Measurements from ENCODE around the gene GRAMD2B. TPM values are rescaled to one million over a fixed set of nuclear protein-coding genes. Genes with fewer than 3 reads are reported as not detected.

The GRAMD2B gene
- total RNA-seq, 4 donors from 2014 or later, result 19.1 to 44.1 (median 36.7) TPM

DNA sequence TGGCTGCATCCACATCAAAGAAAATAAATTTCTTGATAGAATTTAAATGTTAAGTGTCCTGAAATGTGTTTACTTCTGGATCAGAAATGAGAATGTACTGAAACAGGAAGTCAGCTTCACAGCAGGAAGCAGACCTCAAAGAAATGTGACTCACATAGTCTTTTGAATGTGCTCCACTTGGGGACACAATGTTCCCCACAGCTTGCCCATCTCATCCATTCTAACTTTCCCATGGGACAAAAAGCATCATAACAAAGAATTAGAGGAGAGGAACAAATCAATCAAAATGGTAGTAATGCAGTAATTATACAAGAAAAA lies 85.7 kb downstream of the GRAMD2B start:
- TF ChIP-seq, protein P1, sequence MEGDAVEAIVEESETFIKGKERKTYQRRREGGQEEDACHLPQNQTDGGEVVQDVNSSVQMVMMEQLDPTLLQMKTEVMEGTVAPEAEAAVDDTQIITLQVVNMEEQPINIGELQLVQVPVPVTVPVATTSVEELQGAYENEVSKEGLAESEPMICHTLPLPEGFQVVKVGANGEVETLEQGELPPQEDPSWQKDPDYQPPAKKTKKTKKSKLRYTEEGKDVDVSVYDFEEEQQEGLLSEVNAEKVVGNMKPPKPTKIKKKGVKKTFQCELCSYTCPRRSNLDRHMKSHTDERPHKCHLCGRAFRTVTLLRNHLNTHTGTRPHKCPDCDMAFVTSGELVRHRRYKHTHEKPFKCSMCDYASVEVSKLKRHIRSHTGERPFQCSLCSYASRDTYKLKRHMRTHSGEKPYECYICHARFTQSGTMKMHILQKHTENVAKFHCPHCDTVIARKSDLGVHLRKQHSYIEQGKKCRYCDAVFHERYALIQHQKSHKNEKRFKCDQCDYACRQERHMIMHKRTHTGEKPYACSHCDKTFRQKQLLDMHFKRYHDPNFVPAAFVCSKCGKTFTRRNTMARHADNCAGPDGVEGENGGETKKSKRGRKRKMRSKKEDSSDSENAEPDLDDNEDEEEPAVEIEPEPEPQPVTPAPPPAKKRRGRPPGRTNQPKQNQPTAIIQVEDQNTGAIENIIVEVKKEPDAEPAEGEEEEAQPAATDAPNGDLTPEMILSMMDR (IDR thresholded peaks at IDR 0.05), result no peak

DNA sequence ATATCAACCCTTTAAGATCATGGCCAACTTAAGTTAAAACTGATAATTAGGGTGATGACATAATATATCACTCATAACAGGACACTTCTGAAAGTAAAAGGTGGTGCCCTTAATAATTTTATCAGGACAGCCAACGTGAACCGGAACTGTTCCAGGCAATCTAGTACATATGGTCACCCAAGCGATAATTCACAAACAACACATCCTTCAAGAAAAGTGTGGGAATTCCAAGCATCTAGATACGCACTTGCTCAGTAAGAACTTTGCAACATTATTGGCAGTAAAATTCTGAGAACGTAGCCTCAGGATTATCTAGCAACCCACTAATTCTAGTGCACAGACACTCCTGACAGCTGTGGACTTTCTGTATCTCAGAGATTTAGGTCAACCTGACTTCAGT lies 86.1 kb downstream of the GRAMD2B start:
- TF ChIP-seq, protein P1 (IDR thresholded peaks at IDR 0.05), result no peak
- DNase-seq (ENCODE audit: low spot score) (no peak), ATAC-seq (ENCODE audit: low FRiP score) (no peak)

More for the DNA sequence above, 85.7 kb downstream of the GRAMD2B start:
- DNase-seq (ENCODE audit: low spot score) (no peak), ATAC-seq (ENCODE audit: low FRiP score) (no peak)

DNA sequence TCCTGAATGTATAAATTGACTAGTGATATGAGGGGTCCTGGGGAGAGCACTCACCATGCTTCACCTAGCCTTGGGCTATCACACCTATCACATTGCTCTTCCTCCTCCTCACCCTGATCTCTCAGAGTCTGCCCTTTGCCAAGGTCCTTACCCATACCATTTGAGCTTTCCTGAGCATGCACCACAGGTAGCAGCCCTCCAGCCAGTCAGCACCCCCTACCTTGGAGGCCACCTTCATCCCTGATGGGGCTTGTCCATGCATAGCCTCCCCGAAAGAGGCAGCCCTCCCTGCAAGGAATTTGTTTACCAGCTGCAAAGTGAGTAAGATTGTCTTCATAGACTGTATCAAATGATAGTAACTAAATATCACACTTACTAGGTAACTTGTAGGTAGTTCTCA lies 88.8 kb downstream of the GRAMD2B start:
- no peak for ATAC-seq (ENCODE audit: low FRiP score)
- no peak for DNase-seq (ENCODE audit: low spot score)
- TF ChIP-seq, protein P1 (IDR thresholded peaks at IDR 0.05), result no peak

DNA sequence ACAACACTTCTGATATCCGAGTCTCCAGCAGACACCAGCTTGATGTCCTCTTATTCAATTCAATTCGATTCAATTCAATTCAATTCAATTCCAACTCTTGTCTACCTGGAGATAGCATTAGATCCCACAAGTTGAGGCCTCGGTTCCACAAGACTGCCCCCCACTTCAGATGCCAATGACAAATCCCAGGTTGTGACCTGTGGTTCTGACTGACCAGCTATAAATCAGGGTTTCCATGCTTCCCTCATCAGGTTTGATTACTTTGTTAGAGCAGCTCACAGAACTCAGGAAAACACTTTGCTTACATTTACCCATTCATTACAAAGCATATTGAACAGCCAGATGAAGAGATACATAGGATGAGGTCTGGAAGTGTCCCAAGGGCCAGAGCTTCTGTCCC lies 89.2 kb downstream of the GRAMD2B start:
- DNase-seq (ENCODE audit: low spot score) (no peak), ATAC-seq (ENCODE audit: low FRiP score) (no peak)

DNA sequence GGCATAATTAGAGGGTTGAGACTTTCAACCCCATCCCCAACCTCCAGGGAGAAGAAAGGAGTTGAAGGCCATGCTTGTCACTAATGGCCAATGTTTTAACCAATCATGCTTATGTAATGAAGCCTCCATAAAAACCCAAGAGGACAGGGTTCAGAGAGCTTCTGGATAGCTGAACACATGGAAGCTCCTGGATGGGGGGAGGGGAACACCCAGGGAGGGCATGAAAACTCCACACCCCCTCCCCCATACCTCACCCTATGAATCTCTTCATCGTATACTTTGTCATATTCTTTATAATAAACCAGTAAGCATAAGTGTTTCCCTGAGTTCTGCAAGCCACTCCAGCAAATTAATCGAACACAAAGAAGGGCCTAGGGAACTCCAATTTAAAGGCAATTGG lies 90.1 kb downstream of the GRAMD2B start:
- TF ChIP-seq, protein P1 (IDR thresholded peaks at IDR 0.05), result no peak
- ATAC-seq (ENCODE audit: low FRiP score) (no peak), DNase-seq (ENCODE audit: low spot score) (no peak)

More for the DNA sequence above, 89.2 kb downstream of the GRAMD2B start:
- TF ChIP-seq, protein P1 (IDR thresholded peaks at IDR 0.05), result no peak

DNA sequence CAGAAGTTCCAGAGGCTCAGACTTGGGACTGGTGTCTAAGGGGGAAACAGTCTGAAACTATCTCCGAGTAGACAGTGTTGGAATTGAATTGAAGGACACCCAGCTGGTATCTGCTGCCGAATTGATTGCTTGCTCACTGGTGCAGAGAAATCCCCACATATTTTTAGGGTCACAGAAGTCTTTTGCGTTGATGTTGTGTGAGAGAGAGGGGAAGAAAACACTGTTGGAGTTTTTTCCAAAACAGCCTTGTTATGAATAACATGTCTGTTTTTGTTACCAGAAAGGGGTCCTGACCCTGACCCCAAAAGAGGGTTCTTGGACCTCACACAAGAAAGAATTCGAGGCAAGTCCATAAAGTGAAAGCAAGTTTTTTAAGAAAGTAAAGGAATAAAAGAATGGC lies 90.5 kb downstream of the GRAMD2B start:
- DNase-seq (ENCODE audit: low spot score) (no peak), ATAC-seq (ENCODE audit: low FRiP score) (no peak)
- TF ChIP-seq, protein P1 (IDR thresholded peaks at IDR 0.05), result no peak

DNA sequence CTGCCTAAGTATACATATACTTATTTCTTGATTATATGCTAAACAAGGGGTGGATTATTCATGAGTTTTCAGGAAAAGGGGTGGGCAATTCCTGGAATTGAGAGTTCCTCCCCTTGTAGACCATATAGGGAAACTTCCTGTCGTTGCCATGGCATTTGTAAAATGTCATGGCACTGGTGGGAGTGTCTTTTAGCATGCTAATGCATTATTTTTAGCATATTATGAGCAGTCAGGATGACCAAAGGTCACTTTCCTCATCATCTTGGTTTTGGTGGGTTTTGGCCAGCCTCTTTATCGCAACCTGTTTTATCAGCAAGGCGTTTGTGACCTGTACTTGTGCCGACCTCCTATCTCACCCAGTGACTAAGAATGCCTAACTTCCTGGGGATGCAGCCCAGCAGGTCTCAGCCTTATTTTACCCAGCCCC lies 90.9 kb downstream of the GRAMD2B start:
- no peak for DNase-seq (ENCODE audit: low spot score)
- ATAC-seq (ENCODE audit: low FRiP score), result no peak

More for the DNA sequence above, 90.9 kb downstream of the GRAMD2B start:
- TF ChIP-seq, protein P1 (IDR thresholded peaks at IDR 0.05), result no peak
